HG03432 (cell line): ENCODE results near the gene PDZD2.
"Not testable (repeated sequence)": the region's sequence is repeated elsewhere in the genome, so short reads cannot be mapped to it uniquely, and the experiment has no call there.

ENCODE experiments used
- ATAC-seq: cut with Tn5 transposase; IDR thresholded peaks from one replicate; pipeline ENCODE4 v1.9.1; 2021; ENCODE audit warnings: mild to moderate bottlenecking, moderate library complexity; ENCODE audit not compliant: unreplicated experiment

PDZD2 gene

DNA sequence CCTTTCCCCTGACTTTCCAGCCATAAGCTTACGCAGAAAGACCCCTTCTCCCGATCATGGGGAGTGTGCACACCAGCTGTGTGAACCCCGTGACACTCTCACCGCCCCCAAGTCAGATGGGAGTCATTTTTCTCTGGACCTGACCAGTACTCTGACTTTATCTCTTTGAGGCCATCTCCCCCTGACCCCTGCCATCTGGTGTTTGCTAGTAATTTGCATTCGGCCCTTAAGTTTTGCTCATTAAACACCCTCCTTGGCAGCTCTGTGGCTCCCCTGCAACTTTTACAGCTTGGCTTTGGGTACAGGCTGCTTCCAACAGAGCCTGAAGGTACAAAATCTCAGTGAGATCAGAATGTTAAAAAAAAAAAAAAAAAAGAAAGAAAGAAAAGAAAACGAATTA lies 43.9 kb downstream of the PDZD2 start:
- no peak for ATAC-seq

DNA sequence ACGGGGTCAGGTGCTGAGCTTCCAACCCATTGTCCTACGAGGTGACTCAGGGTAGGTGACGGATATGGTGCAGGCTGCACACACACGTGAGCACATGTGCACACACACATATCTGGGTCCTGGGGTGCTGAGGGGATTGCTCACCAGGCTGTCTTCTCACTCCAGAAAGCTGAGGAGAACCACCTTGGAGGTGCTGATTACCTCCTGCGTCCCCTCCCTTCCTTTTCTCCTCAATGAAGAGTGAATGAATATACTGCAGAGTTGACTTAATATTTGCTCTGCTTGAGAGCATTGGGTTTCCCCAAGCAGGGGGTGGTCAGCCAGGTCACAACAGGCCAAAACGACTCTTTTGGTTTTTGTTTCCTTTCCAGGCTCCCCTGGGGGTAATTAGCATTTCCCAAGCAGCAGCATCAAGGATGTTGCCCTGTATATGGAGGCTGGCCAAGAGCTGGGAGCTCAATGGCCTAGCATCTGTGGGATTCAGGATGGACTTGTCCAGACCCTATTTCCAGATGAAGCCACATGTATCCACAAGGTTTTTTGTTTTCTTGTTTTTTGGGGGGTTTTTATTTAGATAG lies 49.7 kb downstream of the PDZD2 start:
- no peak for ATAC-seq

DNA sequence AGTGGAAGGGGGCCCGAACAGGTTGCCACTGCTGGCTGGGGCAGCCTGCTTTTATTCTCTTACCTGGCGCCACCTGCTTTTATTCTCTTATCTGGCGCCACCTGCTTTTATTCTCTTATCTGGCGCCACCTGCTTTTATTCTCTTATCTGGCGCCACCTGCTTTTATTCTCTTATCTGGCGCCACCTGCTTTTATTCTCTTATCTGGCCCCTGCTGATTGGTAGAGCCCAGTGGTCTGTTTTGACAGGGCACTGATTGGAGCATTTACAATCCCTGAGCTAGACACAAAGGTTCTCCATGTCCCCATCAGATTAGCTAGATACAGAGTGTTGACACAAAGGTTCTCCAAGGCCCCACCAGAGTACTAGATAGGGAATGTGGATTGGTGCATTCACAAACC lies 52.5 kb downstream of the PDZD2 start:
- not testable (repeated sequence) for ATAC-seq

DNA sequence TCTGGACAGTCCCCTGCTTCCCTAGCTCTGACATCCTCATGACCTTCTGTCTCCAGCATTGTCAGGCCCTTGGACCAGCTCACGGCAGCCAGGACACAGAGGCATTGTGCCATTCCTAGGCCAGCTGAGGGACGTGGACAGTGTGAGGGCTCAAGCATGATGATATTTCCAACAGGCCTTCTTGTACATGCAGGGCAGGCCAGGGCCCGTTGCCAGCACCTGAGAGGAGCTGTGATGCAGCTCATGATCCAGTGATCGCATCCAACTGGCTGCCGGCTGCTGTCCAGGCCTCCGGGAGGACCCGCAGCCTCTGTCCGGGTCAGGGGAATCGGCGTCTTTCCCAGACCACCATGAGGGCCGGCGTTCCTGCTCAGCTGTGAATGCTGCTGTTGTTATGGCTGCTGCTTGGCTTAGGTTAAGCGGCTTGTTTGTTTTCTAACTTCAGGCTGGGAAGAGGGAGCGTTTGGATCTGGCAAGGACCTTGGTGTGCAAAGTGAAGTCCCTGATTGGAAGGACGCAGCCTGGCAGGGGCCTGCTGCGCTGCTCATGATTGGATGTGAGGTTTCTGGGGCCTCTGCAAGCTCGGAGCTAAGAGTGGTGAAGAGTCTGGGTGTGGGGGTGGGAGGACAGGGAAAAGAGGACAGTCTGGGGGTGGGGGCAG lies 53.8 kb downstream of the PDZD2 start:
- ATAC-seq = no peak

DNA sequence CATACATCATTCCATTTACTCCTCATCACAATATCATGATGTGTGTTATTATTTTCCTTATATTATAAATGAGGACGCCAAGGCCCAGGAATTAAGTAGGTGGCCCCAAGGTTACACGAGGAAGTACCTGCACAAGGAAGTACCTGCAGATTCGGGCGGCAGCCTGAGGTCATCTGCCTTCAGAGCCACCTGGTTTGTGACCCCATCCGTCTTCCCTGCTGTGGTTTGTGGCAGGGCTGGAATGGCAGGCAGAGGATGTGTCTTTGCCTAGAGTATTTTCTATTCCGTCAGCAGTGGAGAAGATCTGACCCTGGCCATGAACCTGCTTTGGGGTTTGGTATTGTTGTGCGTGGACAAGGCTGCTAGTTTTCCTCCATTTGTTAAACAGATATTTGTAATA lies 59.7 kb downstream of the PDZD2 start:
- no peak for ATAC-seq

DNA sequence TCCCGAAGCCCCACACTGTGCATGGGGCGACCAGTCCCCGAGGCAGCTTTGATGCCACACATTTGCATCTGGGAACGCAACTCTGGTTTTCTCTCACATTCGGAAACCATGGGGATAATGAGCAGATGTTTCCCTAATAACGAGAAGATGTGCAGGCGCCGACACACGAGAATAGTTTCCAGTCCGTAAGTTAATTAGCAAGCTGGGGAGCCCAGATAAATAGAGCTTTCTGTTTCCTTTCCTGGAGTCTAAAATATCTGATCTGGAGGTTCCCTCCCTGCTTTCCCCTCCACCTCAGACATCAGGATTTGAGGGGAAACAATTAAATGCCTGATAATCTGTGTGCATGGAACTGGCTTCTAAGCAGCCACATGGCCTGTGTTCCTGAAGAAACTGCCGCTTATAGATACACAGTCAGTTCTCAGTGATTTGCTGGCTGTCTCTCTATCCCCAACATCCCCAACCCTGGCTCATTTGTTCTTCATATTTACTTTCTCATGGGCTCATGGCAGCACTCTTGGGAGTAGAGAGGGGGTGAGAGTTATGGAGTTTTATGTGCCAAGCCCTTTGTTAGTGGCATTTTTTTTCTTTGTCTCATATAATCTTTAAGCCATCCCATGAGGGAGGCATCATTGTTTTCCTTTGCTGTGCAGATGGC lies 62.8 kb downstream of the PDZD2 start:
- no peak for ATAC-seq

DNA sequence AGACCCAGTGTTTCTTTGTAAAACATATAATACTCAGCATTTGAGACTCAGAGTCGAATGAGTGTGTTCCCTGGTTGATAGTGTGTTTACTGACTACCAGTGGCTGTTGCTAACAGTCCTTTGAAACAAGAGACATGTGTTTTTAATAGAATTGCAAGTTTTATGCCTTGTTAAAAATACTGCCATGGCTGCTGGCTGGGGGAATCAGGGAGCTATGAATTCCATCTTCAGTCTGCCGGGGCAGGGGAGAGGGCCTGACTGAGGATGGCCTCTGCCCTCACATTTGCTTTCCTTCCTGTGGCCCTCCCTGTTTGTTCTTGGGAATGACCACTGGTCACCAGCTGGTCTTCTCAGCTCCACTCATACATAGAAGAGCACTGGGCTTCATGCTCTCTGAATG lies 63.8 kb downstream of the PDZD2 start:
- ATAC-seq = no peak

DNA sequence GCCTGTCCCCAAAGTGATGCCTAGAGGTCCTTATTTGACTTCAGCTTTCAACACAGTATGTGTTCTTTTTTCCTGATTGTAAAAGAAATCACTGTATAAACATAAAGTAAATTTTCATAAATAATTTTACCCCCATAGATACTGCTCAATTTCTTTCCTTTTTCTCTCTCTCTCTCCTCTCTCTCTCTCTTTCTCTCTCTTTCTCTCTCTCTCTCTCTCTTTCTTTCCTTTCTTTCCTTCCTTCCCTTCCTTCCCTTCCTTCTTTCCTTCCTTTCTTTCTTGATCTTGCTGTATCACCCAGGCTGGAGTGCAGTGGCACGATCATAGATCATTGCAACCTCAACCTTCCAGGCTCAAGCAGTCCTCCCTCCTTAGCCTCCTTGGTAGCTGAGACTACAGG lies 64.8 kb downstream of the PDZD2 start:
- no peak for ATAC-seq

DNA sequence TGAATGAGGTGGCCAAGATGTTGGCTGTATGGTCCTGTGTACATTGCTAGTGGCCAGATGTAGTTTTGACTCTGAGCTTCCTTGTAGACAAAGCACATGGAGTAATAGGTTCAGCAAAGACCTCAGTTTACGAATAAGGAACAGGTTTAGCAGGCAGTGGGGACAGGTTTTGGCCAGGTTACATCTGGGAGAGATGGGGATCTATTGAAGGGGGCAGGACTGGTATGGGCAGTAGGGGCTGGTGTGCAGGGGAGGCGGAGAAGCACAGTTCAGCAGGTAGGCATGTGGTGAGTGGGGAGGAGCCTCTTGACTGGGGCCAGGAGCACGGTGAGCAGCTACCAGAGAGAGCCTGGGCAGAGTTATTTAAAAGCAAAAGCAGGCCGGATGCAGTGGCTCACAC lies 67.3 kb downstream of the PDZD2 start:
- ATAC-seq = no peak

DNA sequence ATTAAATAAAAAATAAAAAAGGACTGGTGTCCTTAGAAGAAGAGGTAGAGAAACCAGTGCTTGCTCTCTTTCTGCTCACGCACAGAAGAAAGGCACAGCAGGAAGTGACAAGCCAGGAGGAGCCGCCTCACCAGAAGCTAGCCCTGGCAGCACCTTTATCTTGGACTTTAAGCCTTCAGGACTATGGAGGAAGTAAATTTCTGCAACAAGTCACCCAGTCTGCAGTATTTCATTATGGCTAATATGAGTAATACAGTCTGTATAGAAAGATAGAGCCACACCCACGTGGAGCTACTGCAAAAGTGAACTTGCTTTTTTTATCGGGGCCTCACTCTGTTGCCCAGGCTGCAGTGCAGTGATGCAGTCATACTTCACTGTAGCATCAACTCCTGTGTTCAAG lies 68.4 kb downstream of the PDZD2 start:
- no peak for ATAC-seq

DNA sequence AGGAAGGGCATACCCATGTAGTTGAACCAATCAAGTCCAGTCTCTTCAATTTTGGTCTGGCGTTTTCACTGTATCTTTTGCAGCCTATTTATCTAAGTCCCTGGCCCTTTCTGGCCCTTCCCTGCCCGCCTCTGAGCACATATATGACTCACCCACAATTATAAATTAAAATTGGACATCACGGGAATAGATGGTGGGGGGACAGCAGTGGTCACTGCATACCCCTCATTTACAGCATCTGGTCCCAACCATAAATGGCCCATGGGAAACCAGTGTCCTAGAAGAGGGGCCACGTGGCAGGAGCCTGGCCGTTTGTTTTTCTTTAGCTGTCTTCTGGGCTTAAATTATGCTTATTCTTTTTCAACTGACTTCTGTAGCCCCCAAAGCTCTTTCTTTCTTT lies 69.2 kb downstream of the PDZD2 start:
- ATAC-seq = no peak

DNA sequence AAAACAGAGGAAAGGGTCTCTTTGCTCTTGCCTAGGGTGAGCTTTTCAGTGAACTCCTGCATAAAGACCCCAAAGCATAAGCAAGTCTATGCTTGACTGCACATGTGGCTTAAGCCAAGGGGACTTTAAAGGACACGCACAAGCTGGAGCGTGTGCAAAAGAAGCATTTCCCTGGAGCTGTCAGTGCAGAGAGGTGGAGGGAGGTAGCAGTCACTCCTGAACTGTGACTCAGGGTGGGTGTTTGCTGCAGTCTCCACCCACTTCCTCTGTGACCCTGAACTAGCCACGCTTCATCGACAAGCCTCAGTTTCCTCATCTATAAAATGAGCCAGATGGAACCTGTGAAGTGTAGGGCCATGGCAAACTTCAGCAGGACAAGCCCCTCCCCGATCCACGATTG lies 72.4 kb downstream of the PDZD2 start:
- ATAC-seq = no peak

DNA sequence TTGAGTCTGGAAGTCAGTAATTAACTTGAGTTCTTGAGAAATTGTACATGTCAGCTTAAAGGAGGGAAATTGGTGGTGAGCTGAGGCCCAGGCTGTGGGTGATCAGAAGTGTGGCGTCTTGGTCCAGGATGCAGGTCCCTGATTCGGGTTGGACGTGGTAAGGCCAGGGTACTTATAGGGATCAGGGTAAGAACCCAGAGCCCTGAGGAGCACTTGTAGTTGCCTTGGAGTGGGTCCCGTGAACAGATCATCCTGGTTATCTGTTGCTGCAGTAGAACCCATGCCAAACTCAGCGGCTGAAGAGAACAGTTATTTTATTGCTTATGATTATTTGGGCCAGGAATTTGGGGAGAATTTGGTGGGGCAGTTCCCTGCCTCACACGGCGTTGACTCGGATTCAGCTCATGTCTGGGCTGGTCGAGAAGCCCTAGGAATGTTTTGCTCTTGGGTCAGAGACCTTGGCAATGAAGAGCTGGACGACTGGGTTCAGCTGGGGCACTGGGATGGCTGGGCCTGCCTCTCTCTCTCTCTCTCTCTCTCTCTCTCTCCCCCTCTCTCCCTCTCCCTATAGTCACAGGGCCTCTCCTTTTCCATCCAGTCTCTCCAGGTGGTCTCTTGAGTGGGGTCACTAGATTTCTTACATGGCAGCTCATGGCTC lies 73.1 kb downstream of the PDZD2 start:
- ATAC-seq = no peak

DNA sequence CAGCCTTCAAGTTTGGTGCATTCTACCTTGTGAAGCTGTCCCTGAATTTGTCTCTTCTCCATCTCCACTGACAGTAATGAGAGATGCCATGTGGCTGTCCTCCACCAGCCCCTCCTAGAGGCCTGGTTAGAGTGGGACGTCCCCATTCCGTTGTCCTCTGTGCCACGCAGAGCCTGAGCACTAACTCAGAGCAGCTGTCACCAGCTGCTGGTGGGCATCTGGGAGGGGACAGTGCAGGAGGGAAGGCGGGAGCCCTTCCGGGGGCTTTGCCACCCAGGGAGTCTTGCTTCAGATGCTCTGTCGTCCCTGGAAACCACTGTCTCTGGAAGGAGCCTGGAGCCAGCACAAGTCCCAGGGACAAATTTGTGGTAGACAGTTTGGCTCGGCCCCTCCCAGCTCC lies 78.6 kb downstream of the PDZD2 start:
- no peak for ATAC-seq

DNA sequence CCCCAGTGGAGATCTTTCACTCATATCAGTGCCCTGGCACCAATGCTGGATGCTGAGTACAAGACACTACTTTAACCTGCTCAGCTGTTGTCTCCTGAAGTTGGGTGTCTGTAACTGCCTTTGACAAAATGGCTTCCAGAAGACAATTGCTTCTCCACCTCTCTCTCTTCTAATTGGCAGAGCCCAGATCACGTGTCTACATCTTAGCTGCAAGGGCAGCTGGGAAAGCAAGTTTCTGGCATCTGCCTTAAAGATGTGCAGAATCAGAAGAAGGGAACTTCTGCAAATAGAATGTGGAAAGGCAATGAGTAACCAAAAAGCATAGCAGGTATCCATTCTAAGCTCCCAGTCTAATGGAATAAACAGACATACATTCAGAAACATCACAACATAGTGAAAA lies 81.1 kb downstream of the PDZD2 start:
- ATAC-seq = no peak

DNA sequence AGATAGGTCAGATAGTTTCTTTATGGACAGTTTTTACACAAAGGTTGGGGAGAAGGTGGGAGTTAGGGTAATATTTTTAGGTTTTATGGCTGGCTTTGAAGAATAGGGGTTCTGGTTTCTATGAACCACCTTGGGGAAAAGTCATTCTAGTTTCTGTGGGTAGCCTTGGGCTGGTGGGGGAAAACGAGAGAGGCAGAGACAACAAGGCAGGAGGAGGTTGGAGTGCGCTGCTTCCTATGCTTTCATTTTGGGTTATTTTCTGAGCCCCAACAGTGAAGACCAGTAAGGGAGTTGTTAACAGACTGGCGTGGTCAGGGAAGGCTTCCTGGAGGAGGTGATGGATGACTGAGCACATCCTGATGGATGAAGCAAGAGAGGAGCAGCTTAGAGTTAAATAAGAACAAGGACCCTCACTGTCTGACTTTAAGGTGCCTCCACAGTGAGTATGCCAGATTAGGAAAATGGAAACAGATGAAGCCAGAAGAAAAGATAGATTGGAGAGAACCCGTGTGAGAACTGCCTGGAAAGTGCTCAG lies 81.9 kb downstream of the PDZD2 start:
- no peak for ATAC-seq

DNA sequence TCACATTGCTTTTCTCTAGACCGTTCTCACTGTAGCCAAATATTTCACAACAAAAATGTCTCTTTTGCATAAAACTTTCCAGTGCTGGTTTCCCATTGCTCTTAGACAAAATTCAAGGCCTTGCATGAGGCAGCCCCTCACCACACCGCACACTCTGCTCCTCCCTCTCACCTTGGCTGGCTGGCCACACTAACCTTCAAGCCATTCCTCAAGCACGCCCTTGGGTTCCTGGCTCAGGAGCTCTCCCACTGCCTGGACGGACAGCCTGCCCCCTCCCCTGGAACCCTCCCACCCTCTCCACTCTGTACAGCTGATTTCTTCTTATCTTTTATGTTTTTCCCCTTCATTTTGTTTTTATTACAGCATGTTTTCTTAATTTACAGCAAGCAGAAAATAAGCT lies 83.2 kb downstream of the PDZD2 start:
- no peak for ATAC-seq

DNA sequence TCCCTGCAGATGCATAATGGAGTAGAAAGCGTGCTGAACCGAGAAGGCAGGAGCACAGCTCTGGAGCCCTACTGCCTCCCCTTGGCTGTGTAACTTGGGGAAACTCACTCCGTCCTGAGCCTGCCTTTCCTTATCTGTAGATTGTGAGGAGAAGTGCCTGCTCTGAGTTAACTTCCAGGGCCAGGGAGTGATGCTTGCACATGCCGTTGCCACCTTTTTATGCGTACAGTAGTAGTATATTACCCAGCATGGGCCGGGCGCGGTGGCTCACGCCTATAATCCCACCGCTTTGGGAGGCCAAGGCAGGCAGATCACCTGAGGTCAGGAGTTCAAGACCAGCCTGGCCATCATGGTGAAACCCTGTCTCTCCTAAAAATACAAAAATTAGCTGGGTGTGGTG lies 87.1 kb downstream of the PDZD2 start:
- ATAC-seq = no peak

DNA sequence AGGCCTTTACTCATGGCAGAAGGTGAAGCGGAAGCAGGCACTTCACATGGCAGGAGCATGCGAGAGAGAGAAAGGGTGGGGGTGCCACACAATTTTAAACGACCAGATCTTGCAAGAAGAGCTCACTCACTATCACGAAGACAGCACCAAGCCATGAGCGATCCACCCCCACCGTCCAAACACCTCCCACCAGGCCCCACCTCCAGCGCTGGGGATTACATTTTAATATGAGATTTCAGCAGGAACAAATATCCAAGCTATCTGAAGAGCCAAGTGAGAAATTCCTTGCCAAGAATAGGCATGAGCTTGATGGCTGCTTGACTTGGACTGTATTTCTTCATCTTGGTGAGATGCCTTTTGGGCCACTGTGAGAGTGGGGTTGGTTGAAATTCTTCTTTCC lies 88.0 kb downstream of the PDZD2 start:
- ATAC-seq = no peak

DNA sequence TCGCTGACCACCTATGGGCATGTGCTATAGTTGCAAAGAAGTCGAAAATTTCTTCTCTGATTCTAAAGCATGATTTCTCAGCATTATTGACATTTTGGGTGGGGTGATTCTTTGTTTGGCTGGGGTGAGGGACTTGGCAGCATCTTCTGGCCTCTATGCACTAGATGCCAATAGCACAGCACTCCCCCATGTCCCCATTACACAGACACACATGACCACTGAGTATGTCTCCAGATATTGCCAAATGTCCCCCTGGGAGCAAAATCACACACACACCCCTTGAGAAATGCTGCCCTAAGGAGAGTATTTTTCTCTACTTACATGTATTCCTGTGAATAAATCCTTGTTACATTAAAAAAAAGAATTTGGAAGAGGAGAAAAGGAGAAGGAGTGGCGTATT lies 89.1 kb downstream of the PDZD2 start:
- no peak for ATAC-seq

DNA sequence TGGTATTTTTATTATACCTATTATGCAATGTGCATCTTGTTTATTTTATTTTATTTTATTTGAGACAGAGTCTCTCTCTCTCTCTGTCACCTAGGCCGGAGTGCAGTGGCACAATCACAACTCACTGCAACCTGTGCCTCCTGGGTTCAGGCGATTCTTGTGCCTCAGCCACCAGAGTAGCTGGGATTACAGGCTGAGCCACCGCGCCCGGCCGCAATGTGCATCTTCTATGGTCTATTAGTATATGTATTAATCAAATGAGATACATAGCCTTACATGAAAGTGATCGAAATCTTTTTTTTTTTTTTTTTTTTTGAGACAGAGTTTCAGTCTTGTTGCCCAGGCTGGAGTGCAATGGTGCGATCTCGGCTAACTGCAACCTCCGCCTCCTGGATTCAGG lies 89.9 kb downstream of the PDZD2 start:
- not testable (repeated sequence) for ATAC-seq

DNA sequence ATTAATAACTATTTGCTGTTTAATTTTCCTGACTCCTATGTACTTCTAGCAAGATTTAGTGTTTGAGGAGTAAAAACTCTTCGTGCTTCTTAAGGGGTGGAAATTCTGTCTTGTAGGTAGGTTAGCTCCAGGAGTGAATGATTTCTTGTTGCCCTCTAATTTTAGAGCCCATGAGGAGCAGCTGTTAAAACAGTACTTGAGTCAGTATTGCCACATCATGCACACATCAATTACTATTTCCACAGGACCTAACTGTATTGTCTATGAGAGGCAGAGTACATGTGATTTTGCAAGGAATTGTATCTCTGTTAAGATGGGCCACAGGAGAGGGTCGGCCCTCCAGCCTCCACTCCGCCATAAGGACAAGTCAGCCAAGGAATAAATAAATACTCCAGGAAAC lies 91.2 kb downstream of the PDZD2 start:
- ATAC-seq = no peak
